Measurements from ENCODE around the gene DARS2. TPM values are rescaled to one million over a fixed set of nuclear protein-coding genes. Genes with fewer than 3 reads are reported as not detected.

The DARS2 gene
- total RNA-seq, 1 experiment from 2014 or later: 25.6 TPM

GRCh38 chr1:173888749-173889148 is 64.3 kb downstream of the DARS2 start:
- Histone ChIP-seq H4K20me1 (ENCODE audit: insufficient read depth) (no peaks in the 10 kb centered on the region), H3K4me3 (replicated peaks in 1 of 2; ENCODE audit: low read depth in 1 of 2, low read length in 2 of 2) (no peak overlapping the region), H2AFZ (ENCODE audit: low read depth, low read length, poor library complexity, severe bottlenecking) (no peak overlapping the region), H3K27me3 (ENCODE audit: insufficient read depth, low read length) (no peaks in the 10 kb centered on the region), H3K4me1 (ENCODE audit: control insufficient read depth in 1 of 2, insufficient read depth in 2 of 2, low read length in 2 of 2) (no peaks in the 10 kb centered on the region), H3K36me3 (ENCODE audit: control insufficient read depth in 1 of 2, insufficient read depth in 2 of 2, low read length in 2 of 2) (peaks cover 2 to 11% of the 10 kb centered on the region in 2 experiments; a peak in 2 of 4 replicates), H3K9me3 (ENCODE audit: control insufficient read depth in 1 of 2, insufficient read depth in 1 of 2, low read depth in 1 of 2, low read length in 2 of 2) (no peaks in the 10 kb centered on the region), H3K4me2 (ENCODE audit: low read length) (no peak overlapping the region), H3K9me2 (ENCODE audit: insufficient read depth) (no peaks in the 10 kb centered on the region), H3K9ac (ENCODE audit: low read length) (no peak overlapping the region), H3K79me2 (ENCODE audit: insufficient read depth, low read length) (no peaks in the 10 kb centered on the region), H3K27ac (ENCODE audit: low read depth, low read length) (no peak overlapping the region)
- no peak for DNase-seq (ENCODE audit: low read depth, low spot score)
- ATAC-seq: no peak
- intact Hi-C loops (cut with micrococcal nuclease): no loop called here
- TF ChIP-seq CTCF (IDR thresholded peaks at IDR 0.05 in 2 of 3, conservative IDR thresholded peaks at IDR 0.05 in 1 of 3; ENCODE audit: borderline replicate concordance in 1 of 3, insufficient read depth in 1 of 3, low read depth in 2 of 3, low read length in 2 of 3): no peak
- TF ChIP-seq SIN3A (IDR thresholded peaks at IDR 0.05; ENCODE audit: low read depth): no peak
- TF ChIP-seq YY1 (IDR thresholded peaks at IDR 0.05; ENCODE audit: extremely low read depth, insufficient replicate concordance, low read depth, low read length): no peak
- no peak for TF ChIP-seq FOSL1 (IDR thresholded peaks at IDR 0.05; ENCODE audit: low read depth)
- no peak for TF ChIP-seq ELF1 (IDR thresholded peaks at IDR 0.05; ENCODE audit: borderline replicate concordance, low read depth)
- TF ChIP-seq POLR2A (IDR thresholded peaks at IDR 0.05; ENCODE audit: borderline replicate concordance, extremely low read depth, insufficient read depth, insufficient read length): no peak
- no peak for TF ChIP-seq SRF (IDR thresholded peaks at IDR 0.05; ENCODE audit: low read depth)
- no peak for TF ChIP-seq TCF7L2 (IDR thresholded peaks at IDR 0.05; ENCODE audit: borderline replicate concordance, extremely low read depth, insufficient read depth, insufficient read length)
- TF ChIP-seq REST (IDR thresholded peaks at IDR 0.05; ENCODE audit: low read depth): no peak
- no peak for TF ChIP-seq ZFX (IDR thresholded peaks at IDR 0.05)
- TF ChIP-seq ZNF274 (IDR thresholded peaks at IDR 0.05; ENCODE audit: low read depth, low read length): no peak
- no peak for TF ChIP-seq MAX (IDR thresholded peaks at IDR 0.05)
- no peak for TF ChIP-seq ZBTB33 (IDR thresholded peaks at IDR 0.05; ENCODE audit: extremely low read depth, insufficient replicate concordance, low read length)
- TF ChIP-seq POLR2AphosphoS5 (IDR thresholded peaks at IDR 0.05; ENCODE audit: low read depth, low read length): no peak
- TF ChIP-seq JUND (IDR thresholded peaks at IDR 0.05): no peak
- no peak for TF ChIP-seq EZH2 (IDR thresholded peaks at IDR 0.05)
- no peak for TF ChIP-seq ATF3 (IDR thresholded peaks at IDR 0.05)
- ChIA-PET POLR2A (interaction anchor here (1.9 kb wide), 1 partner anchor 20 kb away, joined by 8 read pairs; the partner anchor contains the start of genes GAS5 and ZBTB37), CTCF (no interaction called here), RAD21 (ENCODE audit: low non-redundant PET in 1 of 2, low total read pairs in 2 of 2, uncharacterized antibody in 2 of 2, unreplicated experiment in 2 of 2) (no interaction called here)
- no TSS peak for BruUV-seq (replicated peaks)

All from HCT116 (cell line).